Myocyte (in vitro differentiated cells): ENCODE measurements around the gene TLE5. TPM values are rescaled to one million over a fixed set of nuclear protein-coding genes. Genes with fewer than 3 reads are reported as not detected.
"Not testable (repeated sequence)": the region's sequence is repeated elsewhere in the genome, so short reads cannot be mapped to it uniquely, and the experiment has no call there.

ENCODE experiments used
- DNase-seq: peaks from one replicate; pipeline ENCODE4 v3.0.0-alpha.2; 2012; ENCODE audit warnings: low read depth
- total RNA-seq: library from RNA; depleted of rRNA; stranded (reverse); fragments of >200 nt; gene quantifications from 2 replicates; pipeline ENCODE4 v1.2.3, GENCODE V29; 2014

TLE5 gene
- total RNA-seq, 1 donor from 2014 or later: 328 TPM

DNA sequence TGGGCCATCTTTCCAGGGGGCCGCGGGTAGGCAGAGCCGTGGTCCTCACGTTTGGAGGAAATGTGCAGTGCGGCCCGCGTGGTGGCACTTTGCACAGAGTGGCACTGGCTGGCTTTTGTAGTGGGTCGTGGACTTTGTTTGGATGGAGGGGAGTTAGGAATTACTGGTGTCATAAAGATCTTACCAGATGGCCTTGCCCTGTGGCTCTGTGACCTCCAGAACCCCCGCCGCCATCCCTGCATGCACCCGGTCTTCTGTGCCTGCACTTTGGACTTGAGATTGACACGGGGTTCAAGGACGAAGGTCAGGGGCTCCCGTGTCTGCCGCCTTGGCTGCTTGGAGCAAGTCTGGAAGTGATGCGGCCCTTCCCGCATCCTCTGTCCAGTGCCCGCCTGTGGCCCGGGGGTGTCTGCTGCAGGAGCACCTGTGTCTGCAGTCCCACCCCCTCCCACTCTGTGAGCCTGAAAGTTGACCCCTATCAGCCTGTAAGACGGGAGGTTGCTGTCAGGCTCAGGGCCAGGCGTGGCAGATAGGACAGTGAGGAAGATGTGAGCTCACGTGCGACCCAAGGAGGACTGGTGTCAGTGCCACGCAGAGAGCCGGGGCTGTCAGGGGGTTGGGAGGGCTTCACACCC, 34.1 kb upstream of the TLE5 start:
- DNase-seq: no peak

DNA sequence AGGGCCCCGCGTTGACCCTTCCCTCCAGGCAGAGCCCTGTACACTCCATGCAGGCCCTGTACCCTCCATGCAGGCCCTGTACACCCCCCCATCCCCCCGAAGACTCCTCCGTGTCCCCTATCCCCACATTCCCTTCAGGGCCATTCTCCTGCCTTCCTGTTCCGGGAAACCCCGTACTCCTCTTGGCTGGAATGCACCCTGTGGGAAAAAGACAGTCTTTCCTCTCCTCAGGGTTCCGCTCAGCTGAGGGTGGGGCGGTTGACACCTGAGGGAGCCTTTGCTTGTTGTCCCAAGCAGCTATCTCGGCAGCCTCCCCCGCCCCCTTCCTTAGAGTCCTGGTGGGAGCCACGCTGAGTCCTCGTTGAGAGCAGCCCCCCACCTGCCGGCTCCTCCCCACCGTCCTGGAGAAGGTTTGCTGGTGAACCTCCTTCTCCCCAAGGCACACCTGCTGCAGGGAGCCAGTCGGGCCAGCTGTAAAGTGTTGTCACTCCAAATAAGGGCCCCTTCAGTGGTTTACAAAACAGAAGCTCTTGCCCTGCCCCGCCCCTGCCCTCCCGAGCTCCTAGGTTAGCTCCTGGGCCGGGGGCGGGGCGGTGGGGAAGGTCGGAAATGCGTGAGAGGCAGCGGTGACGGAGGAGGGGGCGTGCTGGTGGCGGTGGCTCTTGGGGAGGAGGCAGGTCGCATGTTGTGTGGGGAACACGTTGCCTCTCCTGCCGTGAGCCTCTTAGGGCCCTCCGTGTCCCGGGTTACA, 33.3 kb upstream of the TLE5 start:
- DNase-seq: no peak

DNA sequence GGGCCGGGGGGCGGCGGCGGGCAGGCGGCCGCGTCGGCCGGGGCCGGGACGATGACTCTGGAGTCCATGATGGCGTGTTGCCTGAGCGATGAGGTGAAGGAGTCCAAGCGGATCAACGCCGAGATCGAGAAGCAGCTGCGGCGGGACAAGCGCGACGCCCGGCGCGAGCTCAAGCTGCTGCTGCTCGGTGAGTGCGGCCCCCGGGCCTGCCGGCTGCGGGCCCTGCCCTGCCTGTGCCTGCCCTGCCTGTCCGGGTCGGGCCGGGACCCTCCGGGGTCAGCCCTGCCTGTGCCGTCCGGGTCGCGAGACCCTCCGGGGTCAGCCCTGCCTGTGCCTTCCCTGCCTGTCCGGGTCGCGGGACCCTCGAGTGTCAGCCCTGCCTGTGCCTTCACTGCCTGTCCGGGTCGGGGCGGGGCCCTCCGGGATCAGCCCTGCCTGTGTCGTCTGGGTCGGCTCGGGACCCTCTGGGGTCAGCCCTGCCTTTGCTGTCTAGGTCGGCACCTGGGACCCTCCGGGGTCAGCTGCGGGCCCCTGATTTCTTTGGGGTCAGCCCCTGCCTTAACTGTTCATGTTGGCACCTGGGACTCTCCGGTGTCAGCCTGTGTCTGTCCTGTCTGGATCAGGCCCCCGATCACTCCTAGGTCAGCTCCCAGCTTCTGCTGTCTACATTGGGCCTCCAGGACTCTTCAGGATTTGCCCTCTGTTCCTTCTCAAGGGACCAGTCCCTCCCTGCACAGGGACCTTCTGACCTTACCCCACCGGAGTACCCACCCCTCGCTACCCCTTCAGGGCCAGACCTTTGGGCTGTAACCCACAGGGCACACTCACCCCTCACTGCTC, 32.5 kb upstream of the TLE5 start:
- DNase-seq: peak; percentile 37

DNA sequence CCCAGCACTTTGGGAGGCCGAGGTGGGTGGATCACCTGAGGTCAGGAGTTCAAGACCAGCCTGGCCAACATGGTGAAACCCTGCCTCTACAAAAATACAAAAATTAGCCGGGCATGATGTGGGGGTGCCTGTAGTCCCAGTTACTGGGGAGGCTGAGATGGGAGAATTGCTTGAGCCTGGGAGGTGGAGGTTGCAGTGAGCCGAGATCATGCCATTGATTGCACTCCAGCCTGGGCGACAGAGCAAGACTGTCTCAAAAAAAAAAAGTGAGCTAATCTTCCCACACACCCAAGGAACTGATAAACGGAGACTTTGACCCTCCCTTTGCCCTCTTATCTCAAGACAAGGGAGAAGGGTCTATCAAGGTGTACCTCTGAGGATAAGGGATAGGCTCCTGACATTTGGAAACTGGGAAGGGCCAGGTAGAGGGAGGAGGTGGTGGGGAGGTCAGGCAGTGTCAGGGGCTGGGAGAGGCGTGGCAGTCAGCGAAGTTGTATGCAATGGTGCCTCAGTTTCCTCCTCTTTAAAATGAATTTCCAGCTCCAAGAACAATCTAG, 27.1 kb upstream of the TLE5 start:
- DNase-seq: not testable (repeated sequence)

DNA sequence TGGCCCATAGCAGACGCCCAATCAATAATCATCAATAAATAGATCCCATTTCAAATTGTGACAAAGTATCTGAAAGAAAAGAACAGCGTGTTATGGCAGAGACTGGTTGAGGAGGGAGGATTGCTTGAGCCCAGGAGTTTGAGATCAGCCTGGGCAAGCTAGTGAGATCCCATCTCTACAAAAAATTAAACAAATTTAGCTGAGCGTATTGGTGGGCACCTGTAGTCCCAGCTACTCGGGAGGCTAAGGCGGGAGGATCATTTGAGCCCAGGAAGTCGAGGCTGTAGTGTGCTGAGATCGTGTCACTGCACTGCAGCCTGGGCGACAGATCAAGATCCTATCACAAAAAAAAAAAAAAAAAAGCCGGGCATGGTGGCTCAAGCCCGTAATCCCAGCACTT, 25.5 kb upstream of the TLE5 start:
- no peak for DNase-seq

DNA sequence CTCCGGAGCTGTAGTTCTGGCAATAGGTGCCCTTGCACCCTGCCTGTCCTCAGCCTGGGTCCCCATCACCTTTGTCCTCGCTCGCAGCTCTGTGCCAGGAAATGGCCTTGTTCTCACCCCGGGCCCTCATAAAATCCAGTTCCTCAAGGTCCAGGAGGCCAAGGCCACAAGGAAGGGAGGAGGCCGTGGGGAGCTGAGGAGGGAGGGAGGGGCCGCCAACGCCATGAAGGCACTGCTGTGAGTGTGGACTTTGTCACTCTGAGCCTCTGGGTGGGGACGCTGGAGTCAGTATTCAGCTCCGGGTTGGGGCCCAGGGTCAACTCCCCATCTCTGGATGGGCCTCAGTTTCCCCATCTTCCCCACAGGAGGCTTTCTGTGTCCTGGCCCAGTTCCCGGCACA, 22.6 kb upstream of the TLE5 start:
- DNase-seq: no peak

DNA sequence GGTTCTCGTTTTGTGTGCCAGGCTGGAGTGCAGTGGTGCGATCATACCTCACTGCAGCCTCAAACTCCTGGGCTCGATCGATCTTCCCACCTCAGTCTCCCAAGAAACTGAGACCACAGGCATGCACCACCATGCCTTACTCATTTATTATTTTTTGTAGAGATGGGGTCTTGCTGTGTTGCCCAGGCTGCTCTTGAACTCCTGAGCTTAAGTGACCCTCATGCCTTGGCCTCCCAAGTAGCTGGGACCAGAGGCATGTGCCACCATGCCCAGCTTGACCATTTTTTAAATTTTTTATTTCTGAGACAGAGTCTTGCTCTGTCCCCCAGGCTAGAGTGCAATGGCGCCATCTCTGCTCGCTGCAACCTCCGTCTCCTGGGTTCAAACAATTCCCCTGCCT, 21.7 kb upstream of the TLE5 start:
- DNase-seq: no peak

DNA sequence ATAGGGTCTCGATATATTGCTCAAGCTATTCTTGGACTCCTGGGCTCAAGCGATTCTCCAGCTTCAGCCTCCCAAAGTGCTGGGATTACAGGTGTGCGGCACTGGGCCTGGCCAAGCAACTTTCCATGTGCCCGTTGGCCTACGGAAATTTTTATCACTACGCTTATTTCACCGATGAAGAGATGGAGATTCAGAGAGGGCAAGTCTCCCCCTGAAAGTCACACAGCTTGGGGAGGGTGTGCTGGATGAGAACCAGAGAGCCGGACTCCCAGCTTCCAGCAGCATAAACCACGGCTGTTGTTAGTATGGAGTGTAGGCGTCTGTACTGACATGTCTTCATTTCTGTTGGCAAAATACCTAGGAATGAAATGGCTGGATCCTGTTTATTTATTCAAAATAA, 20.0 kb upstream of the TLE5 start:
- DNase-seq: no peak

DNA sequence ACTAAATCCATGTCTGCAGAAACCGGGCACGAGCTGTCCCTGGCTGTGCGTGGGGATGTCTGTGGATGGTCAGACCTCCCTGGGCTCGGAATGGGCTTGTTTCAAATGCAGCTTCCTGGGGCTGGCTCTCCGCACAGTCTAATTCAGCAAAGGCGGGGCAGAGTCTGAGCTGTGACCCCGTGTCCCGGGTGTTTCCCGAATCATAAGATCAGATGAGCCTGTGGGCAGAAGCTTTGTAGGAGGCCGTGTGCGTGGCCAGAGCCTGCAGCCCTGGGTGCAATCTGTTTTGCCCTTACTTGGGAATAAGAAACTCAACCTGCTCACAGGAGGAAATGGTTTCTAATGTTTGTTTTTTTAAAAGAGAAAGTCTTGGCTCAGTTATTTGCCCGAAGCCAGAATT, 18.0 kb upstream of the TLE5 start:
- DNase-seq: no peak

DNA sequence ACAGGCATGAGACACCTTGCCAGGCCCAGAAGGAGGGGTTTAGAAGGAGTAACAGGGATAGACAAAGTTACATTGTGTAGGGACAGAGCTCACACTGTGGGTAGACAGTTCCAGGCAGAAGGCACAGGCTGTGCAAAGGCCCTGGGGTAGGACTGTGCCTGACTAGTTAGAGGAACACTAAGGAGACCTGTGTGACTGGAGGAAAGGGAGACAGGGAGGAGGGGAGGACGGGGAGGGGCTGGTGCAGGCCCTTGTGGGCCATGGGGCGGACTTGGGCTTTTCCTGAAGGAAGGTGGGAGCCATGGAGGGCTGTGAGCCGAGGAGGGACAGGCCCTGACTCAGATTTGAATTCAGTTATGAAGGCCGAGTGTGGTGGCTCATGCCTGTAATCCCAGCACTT, 17.3 kb upstream of the TLE5 start:
- DNase-seq: no peak

DNA sequence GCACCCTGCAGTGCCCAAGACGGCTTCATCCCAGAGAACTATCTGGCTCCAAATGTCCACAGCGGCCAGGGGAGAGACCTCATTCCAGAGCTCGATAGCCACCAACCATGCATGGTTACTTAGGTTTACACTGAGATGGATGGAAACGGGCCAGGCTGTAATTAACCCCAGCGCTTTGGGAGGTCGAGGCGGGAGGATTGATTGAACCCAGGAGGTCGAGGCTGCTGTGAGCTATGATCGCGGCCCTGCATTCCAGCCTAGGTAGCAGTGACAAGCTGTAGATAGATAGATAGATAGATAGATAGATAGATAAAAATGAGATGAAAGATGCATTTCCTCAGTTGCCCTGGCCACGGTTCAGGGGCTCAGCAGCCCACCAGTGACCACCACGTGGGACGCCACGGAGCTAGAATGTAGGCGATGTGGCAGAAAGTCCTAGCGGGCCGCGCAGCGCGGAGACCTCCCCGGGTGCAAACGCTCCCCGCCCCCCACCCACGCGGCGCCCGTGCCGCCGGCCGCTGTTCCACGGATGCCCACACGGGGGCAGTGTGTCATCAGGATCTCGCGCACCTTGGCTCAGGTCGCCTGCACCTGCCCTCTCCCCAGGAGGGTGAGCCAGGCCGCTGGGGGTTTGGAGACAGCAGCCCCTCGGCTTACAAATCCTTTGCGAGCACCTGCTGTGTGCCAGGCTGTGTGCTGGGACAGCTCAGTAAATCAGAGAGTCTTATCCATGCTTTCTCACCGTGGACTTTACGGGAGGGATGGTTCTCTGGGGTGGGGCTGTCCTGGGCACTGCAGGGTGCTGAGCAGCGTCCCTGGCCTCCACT, 13.5 kb upstream of the TLE5 start:
- DNase-seq: no peak

DNA sequence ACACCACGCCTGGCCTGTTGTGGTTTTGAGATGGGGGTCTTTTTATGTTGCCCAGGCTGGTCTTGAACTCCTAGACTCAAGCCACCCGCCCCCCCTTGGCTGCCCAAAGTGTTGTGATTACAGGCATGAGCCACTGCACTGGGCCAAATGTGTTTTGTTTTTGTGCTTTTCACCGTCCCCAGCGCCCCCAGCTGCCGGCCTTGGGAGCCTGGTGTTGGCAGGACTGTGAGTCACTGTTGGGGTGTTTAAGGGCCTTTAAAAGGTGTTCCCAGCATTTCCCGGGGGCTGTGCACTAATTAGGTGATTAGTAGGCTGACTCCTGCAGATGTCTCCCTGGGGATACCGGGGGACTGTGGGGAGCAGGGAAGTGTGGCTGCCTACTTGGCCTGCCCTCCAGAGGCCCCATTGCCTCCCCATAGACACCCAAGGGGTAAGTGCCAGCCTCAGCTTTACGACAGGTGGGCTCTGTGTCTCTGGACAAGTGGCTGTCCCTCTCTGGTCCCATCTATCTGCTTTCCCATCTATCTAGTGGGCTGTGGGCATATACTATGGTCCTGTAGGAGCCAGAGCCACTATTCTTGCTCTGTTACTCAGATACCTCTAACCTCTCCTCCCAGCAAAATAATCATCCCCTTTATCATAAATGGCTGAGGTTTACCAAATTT, 11.8 kb upstream of the TLE5 start:
- DNase-seq: no peak

DNA sequence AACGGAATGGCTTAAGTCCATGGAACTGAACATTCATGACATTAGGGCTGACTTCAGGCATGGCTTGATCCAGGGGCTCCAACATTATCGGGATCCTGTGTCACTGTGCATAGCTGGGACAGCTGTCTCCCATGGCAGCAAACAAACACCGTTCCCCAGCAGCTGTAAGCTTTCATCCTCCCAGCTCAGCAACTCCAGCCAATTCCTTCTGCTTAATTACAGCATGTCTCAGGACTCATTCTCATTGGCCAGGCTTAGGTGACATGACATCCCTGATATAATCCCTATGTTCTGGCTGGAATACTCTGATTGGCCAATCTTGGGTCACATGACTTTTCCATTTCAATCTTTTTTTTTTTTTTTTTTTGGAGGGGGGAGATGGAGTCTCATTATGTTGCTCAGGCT, 10.9 kb upstream of the TLE5 start:
- peak; percentile 82 for DNase-seq

DNA sequence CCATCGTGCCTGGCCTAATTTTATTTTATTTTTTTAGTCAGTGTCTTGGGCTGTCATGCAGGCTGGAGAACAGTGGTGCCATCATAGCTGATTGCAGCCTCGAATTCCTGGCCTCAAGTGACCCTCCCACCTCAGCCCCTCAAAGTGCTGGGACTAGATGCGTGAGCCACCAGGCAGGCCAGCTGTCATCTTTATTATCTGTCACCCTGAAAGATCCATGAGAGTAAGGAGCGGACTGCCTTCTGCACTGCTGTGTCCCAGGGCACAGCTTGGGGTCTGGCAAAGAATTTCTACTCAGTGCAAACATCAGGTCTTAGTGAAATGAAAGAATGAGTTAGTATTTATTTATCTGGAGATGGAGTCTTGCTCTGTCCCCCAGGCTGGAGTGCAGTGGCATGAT, 9.5 kb upstream of the TLE5 start:
- peak; percentile 71 for DNase-seq

DNA sequence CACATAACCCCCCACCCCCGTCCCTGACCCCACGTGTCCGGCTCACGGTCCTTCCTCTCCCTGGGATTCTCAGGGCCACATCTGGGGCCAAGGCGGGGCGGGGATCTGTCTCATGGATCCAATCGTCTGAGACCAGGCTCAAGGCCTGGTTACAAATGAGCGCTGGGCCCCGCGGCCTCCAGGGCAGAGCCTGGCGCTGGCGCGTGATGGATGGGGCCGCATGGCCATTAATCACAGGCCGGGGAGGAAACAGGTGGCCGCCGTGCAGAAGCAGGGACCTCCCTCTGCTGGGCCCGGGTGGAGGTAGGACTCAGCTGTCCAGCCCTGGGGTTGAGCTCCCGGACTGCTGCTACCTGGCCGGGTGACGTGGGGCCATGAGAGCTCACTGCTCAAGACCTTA, 5.8 kb upstream of the TLE5 start:
- DNase-seq: no peak

DNA sequence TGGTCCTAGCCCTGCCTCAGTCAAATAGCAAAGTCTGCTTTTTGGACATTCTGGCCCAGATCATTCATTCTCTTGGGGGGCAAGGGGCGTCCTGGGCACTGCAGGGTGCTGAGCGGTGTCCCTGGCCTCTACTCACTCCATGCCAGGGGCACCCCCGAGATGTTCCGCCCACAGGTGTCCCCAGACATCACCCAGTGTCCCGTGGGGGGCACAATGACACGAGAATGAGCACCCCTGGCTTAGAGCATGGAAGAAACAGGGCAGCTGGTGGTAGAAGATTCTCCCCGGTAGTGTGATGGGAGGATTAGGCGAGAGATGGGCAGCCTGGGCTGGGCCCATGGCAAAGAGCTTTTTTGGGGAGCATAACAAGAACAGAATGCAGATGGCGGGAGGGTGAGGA, 5.3 kb upstream of the TLE5 start:
- DNase-seq: no peak

DNA sequence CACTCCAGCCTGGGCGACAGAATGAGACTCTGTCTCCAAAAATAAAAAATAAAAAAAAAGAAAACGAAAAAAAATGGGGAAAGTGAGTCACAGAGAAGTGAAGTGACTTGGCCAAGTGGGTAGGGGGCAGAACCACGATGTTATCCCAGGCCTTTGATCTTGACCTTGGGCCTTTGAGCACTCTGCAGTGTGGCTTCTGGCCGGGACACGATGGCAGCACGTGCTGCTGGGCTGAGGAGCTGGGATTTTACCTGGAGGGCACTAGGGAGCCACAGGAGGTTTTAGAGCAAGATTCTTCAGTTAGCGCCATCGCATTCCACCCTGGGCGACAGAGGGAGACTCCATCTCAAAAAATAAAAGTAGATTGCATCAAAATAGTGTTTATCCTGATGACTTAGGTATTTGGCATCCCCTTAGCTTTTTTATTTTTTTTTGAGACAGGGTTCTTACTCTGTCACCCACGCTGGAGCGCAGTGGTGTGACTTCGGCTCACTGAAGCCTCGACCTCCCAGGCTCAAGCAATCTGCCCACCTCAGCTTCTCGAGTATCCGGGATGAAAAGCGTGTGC, 4.3 kb upstream of the TLE5 start:
- DNase-seq: no peak

DNA sequence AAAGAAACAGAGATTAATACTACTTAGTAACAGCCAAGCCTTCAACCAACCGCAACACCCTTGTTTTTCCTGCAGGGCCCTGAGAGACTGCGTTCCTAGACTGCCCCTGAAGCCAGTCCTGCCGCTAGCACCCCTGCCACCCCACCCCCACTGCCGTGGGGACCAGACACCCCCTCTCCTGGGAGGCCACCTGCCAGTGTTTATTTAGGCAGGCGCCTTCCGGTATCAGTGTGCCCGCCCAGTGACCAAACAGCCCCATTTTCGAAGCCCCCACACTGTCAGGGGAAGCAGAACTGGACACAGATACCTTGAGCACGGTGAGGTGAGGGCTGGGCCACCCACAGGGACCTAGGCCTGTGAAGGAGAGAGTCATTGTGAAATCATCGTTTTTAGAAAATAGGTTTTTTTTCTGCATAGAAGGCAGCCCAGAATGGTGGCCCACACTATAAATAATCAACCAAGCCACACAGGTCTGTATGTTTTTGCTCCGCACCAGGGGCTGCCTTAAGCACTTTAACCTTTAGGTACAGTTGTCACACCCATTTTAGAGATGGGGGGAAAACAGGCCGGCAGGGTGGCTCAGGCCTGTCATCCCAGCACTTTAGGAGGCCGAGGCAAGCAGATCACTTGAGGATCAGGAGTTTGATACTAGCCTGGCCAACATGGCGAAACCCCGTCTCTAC, 3.5 kb upstream of the TLE5 start:
- DNase-seq: no peak

DNA sequence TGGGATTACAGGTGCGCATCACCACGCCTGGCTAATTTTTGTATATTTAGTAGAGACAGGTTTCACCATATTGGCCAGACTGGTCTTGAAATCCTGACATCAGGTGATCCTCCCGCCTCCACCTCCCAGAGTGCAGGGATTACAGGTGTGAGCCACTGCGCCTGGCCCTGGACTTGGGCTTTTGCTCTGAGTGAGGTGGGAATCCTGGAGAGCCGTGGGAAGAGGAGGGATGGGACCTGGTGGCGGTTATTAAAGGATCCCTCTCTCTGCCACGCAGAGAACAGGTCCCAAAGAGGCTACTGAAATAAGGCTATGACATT, 1.7 kb upstream of the TLE5 start:
- no peak for DNase-seq
